ENCODE results near the gene TJP2. TPM values are rescaled to one million over a fixed set of nuclear protein-coding genes. Genes with fewer than 3 reads are reported as not detected.
A peak's percentile ranks its signal among the peaks of the same experiment; 100 is the strongest.

TJP2 gene
- total and polyA plus RNA-seq, 4 donors: 32.4 to 121 (median 110) TPM

DNA sequence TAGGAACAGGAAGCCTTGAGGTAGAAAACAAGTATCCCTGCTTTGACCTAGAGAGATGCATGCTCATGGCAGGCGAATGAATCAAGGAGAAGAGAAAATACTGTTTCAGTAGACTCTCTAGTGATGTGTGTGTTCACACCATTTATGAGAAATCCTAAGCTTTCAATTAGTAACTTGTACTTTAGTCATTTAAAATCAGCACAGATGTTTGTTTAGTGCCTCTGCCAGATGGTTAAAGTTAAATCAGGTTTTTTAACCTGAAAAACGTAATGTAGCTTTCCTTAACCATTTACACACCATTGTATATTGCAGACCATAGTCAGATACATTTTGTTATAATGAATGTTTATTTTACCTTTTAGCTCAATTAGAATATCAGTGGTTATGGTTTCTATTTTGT is 5.0 kb downstream of the TJP2 start:
- Histone ChIP-seq H3K4me1 (ENCODE audit: control insufficient read depth in 1 of 2, insufficient read depth in 2 of 2, low read length in 2 of 2) (peaks cover 0 to 20% of the 10 kb centered on the region in 2 donors), H3K27me3 (ENCODE audit: control insufficient read depth in 1 of 2, insufficient read depth in 2 of 2, low read length in 1 of 2) (no peaks in the 10 kb centered on the region), H3K4me3 (ENCODE audit: low read length in 2 of 2) (no peak overlapping the region), H3K36me3 (ENCODE audit: control insufficient read depth in 1 of 2, insufficient read depth in 2 of 2, low read length in 1 of 2) (no peaks in the 10 kb centered on the region), H3K9me3 (ENCODE audit: control insufficient read depth, low read length) (no peaks in the 10 kb centered on the region), H3K27ac (ENCODE audit: low read depth in 1 of 2, low read length in 2 of 2) (peak overlapping the region in 1 of 2 donors; percentile 57)
- ATAC-seq (ENCODE audit: low FRiP score): no peak
- DNase-seq: no peak
- intact Hi-C loops (cut with DNase I): no loop called here
- 10 to 21% methylated on average over 2 of the region's 2 CpGs for WGBS, 2 donors

DNA sequence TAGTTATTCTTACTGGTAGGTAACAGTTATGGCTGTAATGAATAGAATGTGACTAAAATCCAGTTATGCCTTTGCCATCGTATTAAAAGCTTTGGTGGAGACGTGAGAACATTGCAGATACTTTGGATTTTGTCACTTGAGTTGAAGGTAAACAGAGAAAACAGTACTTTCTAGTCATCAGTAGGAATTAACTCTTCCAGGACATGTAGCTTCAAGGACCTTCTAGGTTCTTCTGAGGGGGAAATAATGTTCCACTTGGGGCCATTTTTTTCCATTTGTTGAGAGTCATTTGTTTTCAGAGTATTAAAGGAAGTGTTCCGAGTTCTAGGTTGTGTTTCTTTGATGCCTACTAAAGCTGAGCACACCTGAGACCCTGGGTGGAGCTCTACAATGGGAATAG is 6.1 kb downstream of the TJP2 start:
- WGBS, 2 donors: 49 to 54% methylated on average over 3 of the region's 3 CpGs
- H3K27ac ChIP-seq (ENCODE audit: low read depth in 1 of 2, low read length in 2 of 2): peak overlapping the region; percentile 76 to 87
- no peaks in the 10 kb centered on the region for H3K36me3 ChIP-seq (ENCODE audit: control insufficient read depth in 1 of 2, insufficient read depth in 2 of 2, low read length in 1 of 2)
- no peaks in the 10 kb centered on the region for H3K9me3 ChIP-seq (ENCODE audit: control insufficient read depth, low read length)
- ATAC-seq (ENCODE audit: low FRiP score) (no peak), DNase-seq (no peak)
- H3K27me3 ChIP-seq (ENCODE audit: control insufficient read depth in 1 of 2, insufficient read depth in 2 of 2, low read length in 1 of 2): no peaks in the 10 kb centered on the region
- no peak overlapping the region for H3K4me3 ChIP-seq (ENCODE audit: low read length in 2 of 2)
- peaks cover 0 to 20% of the 10 kb centered on the region in 2 donors for H3K4me1 ChIP-seq (ENCODE audit: control insufficient read depth in 1 of 2, insufficient read depth in 2 of 2, low read length in 2 of 2)
- intact Hi-C loops (cut with DNase I): no loop called here

DNA sequence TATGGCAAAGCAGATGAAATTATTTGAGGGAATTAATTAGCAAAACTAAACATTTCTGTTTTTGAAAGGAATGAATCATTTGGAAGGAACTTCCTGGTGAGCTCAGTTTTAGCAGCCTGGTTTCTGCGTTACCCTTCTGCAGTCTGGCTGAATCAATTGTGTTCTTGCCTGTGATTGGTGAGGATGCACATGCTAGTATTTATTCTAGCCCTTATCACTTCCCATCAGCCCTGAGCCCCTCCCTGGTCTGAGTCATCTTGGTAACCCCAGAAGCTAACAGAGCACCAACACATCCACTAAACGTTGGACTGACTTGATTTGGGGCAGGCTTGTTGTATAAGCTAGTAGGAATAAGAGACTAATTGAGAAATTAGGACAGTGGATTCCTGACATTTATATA is 6.6 kb downstream of the TJP2 start:
- ATAC-seq (ENCODE audit: low FRiP score): peak; percentile 79
- peak overlapping the region; percentile 76 to 87 for H3K27ac ChIP-seq (ENCODE audit: low read depth in 1 of 2, low read length in 2 of 2)
- no peaks in the 10 kb centered on the region for H3K9me3 ChIP-seq (ENCODE audit: control insufficient read depth, low read length)
- peaks cover 0 to 20% of the 10 kb centered on the region in 2 donors for H3K4me1 ChIP-seq (ENCODE audit: control insufficient read depth in 1 of 2, insufficient read depth in 2 of 2, low read length in 2 of 2)
- WGBS, 2 donors: 2% methylated on average over 2 of the region's 2 CpGs
- no peak overlapping the region for H3K4me3 ChIP-seq (ENCODE audit: low read length in 2 of 2)
- no peaks in the 10 kb centered on the region for H3K36me3 ChIP-seq (ENCODE audit: control insufficient read depth in 1 of 2, insufficient read depth in 2 of 2, low read length in 1 of 2)
- H3K27me3 ChIP-seq (ENCODE audit: control insufficient read depth in 1 of 2, insufficient read depth in 2 of 2, low read length in 1 of 2): no peaks in the 10 kb centered on the region
- intact Hi-C loops (cut with DNase I): no loop called here
- peak; percentile 75 to 79 for DNase-seq

DNA sequence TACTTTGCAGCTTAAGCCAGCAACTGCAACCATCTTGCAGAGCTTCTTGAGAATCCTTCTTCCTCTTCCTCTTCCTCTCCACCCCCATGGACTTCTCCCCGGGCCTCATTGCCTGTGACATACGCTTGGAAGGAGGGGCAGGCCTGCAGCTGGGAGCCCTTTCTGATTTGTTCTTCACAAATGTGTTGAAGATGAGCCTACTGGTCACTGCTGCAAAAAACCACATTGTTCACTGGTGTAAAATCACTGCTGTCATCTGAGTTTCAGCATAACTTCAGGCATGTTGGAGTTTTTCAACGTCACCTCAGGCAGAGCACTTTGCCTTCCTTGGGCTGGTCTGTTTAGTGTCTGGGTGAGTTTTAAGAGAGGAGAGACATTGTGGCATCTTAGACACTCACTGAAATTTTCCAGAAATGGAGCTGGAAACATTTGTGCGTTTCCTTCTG is 7.9 kb downstream of the TJP2 start:
- 55 to 64% methylated on average over 4 of the region's 4 CpGs for whole genome bisulfite sequencing, 2 donors
- no peaks in the 10 kb centered on the region for H3K36me3 ChIP-seq (ENCODE audit: control insufficient read depth in 1 of 2, insufficient read depth in 2 of 2, low read length in 1 of 2)
- H3K27me3 ChIP-seq (ENCODE audit: control insufficient read depth in 1 of 2, insufficient read depth in 2 of 2, low read length in 1 of 2): no peaks in the 10 kb centered on the region
- H3K9me3 ChIP-seq (ENCODE audit: control insufficient read depth, low read length): no peaks in the 10 kb centered on the region
- DNase-seq (no peak), ATAC-seq (ENCODE audit: low FRiP score) (no peak)
- H3K27ac ChIP-seq (ENCODE audit: low read depth in 1 of 2, low read length in 2 of 2): peak overlapping the region in 1 of 2 donors; percentile 72
- H3K4me1 ChIP-seq (ENCODE audit: control insufficient read depth in 1 of 2, insufficient read depth in 2 of 2, low read length in 2 of 2): peaks cover 0 to 19% of the 10 kb centered on the region in 2 donors
- no peak overlapping the region for H3K4me3 ChIP-seq (ENCODE audit: low read length in 2 of 2)
- intact Hi-C loops (cut with DNase I): no loop called here

DNA sequence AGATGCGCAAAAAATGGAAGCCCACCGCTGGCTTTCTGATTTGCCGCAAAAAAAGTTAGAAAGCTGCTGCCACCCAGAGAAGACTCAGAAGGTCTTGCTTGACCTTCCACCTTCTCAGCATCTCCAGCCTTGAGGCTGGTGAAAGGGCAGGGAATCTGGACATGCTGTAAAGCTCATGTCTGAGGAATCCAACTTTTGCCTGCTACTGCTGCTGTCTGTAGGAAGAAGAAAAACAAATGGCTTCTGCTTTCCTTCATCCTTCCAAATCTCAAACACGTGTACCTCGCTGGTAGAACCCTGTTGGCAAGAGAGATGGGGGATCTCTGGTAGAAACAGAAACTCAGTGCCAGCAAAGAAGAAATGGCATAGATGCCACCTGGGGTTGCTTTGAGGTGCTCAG is 10.2 kb downstream of the TJP2 start:
- peak overlapping the region in 1 of 2 donors; percentile 64 for H3K27ac ChIP-seq (ENCODE audit: low read depth in 1 of 2, low read length in 2 of 2)
- H3K9me3 ChIP-seq (ENCODE audit: control insufficient read depth, low read length): no peaks in the 10 kb centered on the region
- no peaks in the 10 kb centered on the region for H3K27me3 ChIP-seq (ENCODE audit: control insufficient read depth in 1 of 2, insufficient read depth in 2 of 2, low read length in 1 of 2)
- DNase-seq (no peak), ATAC-seq (ENCODE audit: low FRiP score) (no peak)
- no peaks in the 10 kb centered on the region for H3K36me3 ChIP-seq (ENCODE audit: control insufficient read depth in 1 of 2, insufficient read depth in 2 of 2, low read length in 1 of 2)
- intact Hi-C loops (cut with DNase I): no loop called here
- H3K4me1 ChIP-seq (ENCODE audit: control insufficient read depth in 1 of 2, insufficient read depth in 2 of 2, low read length in 2 of 2): peaks cover 5 to 26% of the 10 kb centered on the region in 2 donors
- no peak overlapping the region for H3K4me3 ChIP-seq (ENCODE audit: low read length in 2 of 2)
- 77 to 87% methylated on average over 5 of the region's 5 CpGs for WGBS, 2 donors

DNA sequence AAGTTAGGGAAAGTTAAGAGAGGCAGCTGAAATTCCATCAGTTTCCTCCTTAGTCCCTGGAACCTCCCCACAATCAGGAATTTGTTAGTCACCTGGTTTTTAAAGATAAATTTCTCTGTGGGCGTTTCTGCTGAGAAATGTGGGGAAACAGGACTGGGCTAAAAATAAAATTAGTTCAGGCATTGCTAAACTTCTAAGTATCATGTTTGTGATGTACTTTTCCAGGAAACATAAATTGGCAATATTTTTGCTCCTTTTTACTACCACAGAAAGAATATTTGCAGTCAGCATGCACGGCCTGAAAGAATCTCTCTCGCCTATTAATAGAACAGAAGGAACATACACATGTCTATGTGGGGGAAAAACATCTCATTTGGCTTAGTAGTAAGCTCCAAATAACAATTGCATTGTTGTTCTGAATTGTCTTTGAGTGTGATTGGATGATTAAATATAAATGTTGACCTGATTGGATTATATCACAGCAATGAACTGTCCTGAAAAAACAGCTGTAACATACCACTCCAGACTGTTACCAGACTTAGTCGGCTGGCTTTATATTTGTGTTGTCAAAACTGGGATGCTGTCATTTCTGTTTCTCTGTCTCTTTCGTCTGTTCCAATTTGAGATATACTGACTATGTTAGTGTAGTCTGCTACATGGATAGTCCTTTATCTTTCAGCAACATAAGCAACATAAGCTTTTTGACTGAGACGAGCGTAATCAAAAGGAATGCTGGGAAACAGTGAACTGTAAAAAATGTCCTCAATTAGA is 12.9 kb downstream of the TJP2 start:
- DNase-seq (no peak), ATAC-seq (ENCODE audit: low FRiP score) (peak; percentile 39)
- Histone ChIP-seq H3K27ac (ENCODE audit: low read depth in 1 of 2, low read length in 2 of 2) (peak overlapping the region; percentile 58 to 82), H3K36me3 (ENCODE audit: control insufficient read depth in 1 of 2, insufficient read depth in 2 of 2, low read length in 1 of 2) (no peaks in the 10 kb centered on the region), H3K27me3 (ENCODE audit: control insufficient read depth in 1 of 2, insufficient read depth in 2 of 2, low read length in 1 of 2) (no peaks in the 10 kb centered on the region), H3K4me3 (ENCODE audit: low read length in 2 of 2) (no peak overlapping the region), H3K4me1 (ENCODE audit: control insufficient read depth in 1 of 2, insufficient read depth in 2 of 2, low read length in 2 of 2) (peaks cover 5 to 21% of the 10 kb centered on the region in 2 donors), H3K9me3 (ENCODE audit: control insufficient read depth, low read length) (no peaks in the 10 kb centered on the region)
- intact Hi-C loops (cut with DNase I): loop anchor here in 1 of 2 donors (2.0 kb wide), 1 partner anchor 66 kb away; no protein-coding TSS in a partner anchor
- 11% methylated on average over 7 of the region's 7 CpGs for WGBS, 2 donors

DNA sequence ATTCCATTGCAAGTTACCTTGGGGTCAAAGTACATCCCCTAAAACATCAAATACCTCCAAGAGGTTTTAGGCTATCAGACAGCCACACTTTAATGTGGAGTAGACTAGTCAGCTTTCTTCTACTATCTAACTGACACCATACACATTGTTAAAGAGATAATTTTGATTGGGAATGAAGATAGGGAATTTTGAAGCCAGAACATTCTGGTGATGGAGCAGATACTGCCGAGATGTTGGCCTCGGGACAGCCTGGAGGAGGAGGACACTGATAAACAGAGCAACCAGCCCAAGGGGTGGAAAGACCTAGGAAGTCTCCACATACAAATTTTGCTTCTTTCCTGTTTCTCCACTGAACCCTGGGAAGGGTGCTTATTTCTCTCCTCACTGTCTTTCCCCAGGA is 14.9 kb downstream of the TJP2 start:
- DNase-seq: no peak
- Histone ChIP-seq H3K36me3 (ENCODE audit: control insufficient read depth in 1 of 2, insufficient read depth in 2 of 2, low read length in 1 of 2) (no peaks in the 10 kb centered on the region), H3K27me3 (ENCODE audit: control insufficient read depth in 1 of 2, insufficient read depth in 2 of 2, low read length in 1 of 2) (no peaks in the 10 kb centered on the region), H3K4me3 (ENCODE audit: low read length in 2 of 2) (no peak overlapping the region), H3K4me1 (ENCODE audit: control insufficient read depth in 1 of 2, insufficient read depth in 2 of 2, low read length in 2 of 2) (peaks cover 5 to 19% of the 10 kb centered on the region in 2 donors), H3K27ac (ENCODE audit: low read depth in 1 of 2, low read length in 2 of 2) (peak overlapping the region in 1 of 2 donors; percentile 35), H3K9me3 (ENCODE audit: control insufficient read depth, low read length) (no peaks in the 10 kb centered on the region)
- WGBS, 2 donors: 83 to 90% methylated on average over 2 of the region's 2 CpGs
- ATAC-seq (ENCODE audit: low FRiP score): no peak
- intact Hi-C loops (cut with DNase I): no loop called here

DNA sequence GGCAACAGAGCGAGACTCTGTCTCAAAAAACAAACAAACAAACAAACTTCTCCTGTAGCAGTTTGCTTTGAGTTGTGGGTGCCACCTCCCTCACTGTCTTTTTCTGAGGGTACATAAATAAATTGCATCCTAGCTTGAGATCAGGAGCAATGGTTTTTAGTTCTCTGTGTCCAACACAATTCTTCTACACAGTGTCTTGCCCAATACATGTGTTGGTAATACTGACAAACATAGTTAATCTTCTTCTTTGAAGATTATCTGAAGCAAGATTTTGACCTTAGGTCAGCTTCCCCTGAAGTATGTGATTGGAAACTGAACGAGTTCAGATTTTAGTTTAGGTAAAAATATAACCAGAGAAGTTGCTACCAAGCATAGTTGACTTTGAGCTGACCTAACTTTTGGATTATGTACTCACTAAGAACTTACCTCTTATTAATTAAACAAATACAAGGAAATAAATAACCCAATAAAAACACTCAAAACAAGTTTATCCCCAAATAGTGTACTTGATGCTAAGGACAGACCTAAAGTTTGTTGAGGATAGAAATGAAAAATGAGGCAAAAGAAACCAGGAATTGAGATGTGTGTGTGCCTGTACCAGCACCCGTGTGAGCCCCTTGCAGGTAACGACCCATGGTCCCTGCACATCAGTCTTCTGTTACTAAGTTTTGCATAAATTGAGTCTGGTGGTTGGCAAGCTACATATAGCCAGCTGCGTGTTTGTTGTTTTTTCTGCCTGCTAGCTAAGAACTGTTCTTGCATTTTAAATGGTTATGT is 16.2 kb downstream of the TJP2 start:
- no peaks in the 10 kb centered on the region for H3K27me3 ChIP-seq (ENCODE audit: control insufficient read depth in 1 of 2, insufficient read depth in 2 of 2, low read length in 1 of 2)
- intact Hi-C loops (cut with DNase I): loop anchor here in 1 of 2 donors (5.0 kb wide), 1 partner anchor 33 kb away; no protein-coding TSS in a partner anchor
- H3K4me1 ChIP-seq (ENCODE audit: control insufficient read depth in 1 of 2, insufficient read depth in 2 of 2, low read length in 2 of 2): peaks cover 5 to 19% of the 10 kb centered on the region in 2 donors
- H3K9me3 ChIP-seq (ENCODE audit: control insufficient read depth, low read length): no peaks in the 10 kb centered on the region
- no peak overlapping the region for H3K27ac ChIP-seq (ENCODE audit: low read depth in 1 of 2, low read length in 2 of 2)
- no peak overlapping the region for H3K4me3 ChIP-seq (ENCODE audit: low read length in 2 of 2)
- H3K36me3 ChIP-seq (ENCODE audit: control insufficient read depth in 1 of 2, insufficient read depth in 2 of 2, low read length in 1 of 2): no peaks in the 10 kb centered on the region
- DNase-seq: no peak
- 76 to 95% methylated on average over 5 of the region's 5 CpGs for WGBS, 2 donors
- no peak for ATAC-seq (ENCODE audit: low FRiP score)
